SK-N-SH treated with all-trans-retinoic acid at 6 μM for 48 hours (cell line): ENCODE data around the gene NAT14.

Experiments
- ATAC-seq: fragments of 200-7000 bp; cut with Tn5 transposase; 3 replicates; pipeline ENCODE4 v1.9.1; 2020; ENCODE audit warnings: mild to moderate bottlenecking, moderate library complexity
- ESRRG ChIP-seq: fragments of 250-450 bp; sonication (Bioruptor Pico); IDR thresholded peaks from 2 replicates; pipeline ENCODE4 v1.6.1; 2021; ENCODE audit warnings: mild to moderate bottlenecking
- GLIS3 ChIP-seq: fragments of 250-450 bp; sonication (Bioruptor Pico); IDR thresholded peaks from 2 replicates; pipeline ENCODE4 v1.5.0; 2020; ENCODE audit warnings: mild to moderate bottlenecking, moderate library complexity
- ISL1 ChIP-seq: fragments of 250-450 bp; sonication (Bioruptor Pico); IDR thresholded peaks from 2 replicates; pipeline ENCODE4 v2.1.2; 2022; ENCODE audit warnings: mild to moderate bottlenecking, moderate library complexity
- OSR1 ChIP-seq: fragments of 250-450 bp; sonication (Bioruptor Pico); IDR thresholded peaks from 2 replicates; pipeline ENCODE4 v1.8.0; 2022; ENCODE audit warnings: moderate library complexity, mild to moderate bottlenecking, inconsistent platforms
- PATZ1 ChIP-seq: fragments of 250-450 bp; sonication (Bioruptor Pico); IDR thresholded peaks from 2 replicates; pipeline ENCODE4 v1.8.0; 2020; ENCODE audit warnings: mild to moderate bottlenecking, moderate library complexity, borderline replicate concordance
- PPARA ChIP-seq: fragments of 250-450 bp; sonication (Bioruptor Pico); IDR thresholded peaks from 2 replicates; pipeline ENCODE4 v1.5.0; 2020; ENCODE audit warnings: mild to moderate bottlenecking, borderline replicate concordance
- RARB ChIP-seq: fragments of 250-450 bp; sonication (Bioruptor Pico); IDR thresholded peaks from 2 replicates; pipeline ENCODE4 v1.8.0; 2021; ENCODE audit warnings: mild to moderate bottlenecking, moderate library complexity
- SNAI2 ChIP-seq: fragments of 250-450 bp; sonication (Bioruptor Pico); IDR thresholded peaks from 2 replicates; pipeline ENCODE4 v1.5.0; 2020; ENCODE audit warnings: mild to moderate bottlenecking, moderate library complexity
- TCF4 ChIP-seq: fragments of 250-450 bp; sonication (Bioruptor Pico); IDR thresholded peaks from 2 replicates; pipeline ENCODE4 v1.8.0; 2021; ENCODE audit warnings: mild to moderate bottlenecking, moderate library complexity, borderline replicate concordance
- ZC3H10 ChIP-seq: fragments of 250-450 bp; sonication (Bioruptor Pico); IDR thresholded peaks from 2 replicates; pipeline ENCODE4 v1.5.1; 2021; ENCODE audit warnings: mild to moderate bottlenecking, moderate library complexity
- ZFP3 ChIP-seq: fragments of 250-450 bp; sonication (Bioruptor Pico); IDR thresholded peaks from 2 replicates; pipeline ENCODE4 v1.5.0; 2020; ENCODE audit warnings: mild to moderate bottlenecking, moderate library complexity
- ZFP30 ChIP-seq: fragments of 450-650 bp; formaldehyde crosslinking; IDR thresholded peaks from 2 replicates; pipeline ENCODE4 v1.5.0; 2022; ENCODE audit warnings: mild to moderate bottlenecking, moderate library complexity
- ZNF565 ChIP-seq: fragments of 450-650 bp; formaldehyde crosslinking; conservative IDR thresholded peaks from 2 replicates; pipeline ENCODE4 v1.5.0; 2020; ENCODE audit warnings: low read depth, mild to moderate bottlenecking, moderate library complexity
- ZNF8 ChIP-seq: fragments of 450-650 bp; formaldehyde crosslinking; IDR thresholded peaks from 2 replicates; pipeline ENCODE4 v1.5.0; 2020; ENCODE audit warnings: mild to moderate bottlenecking, moderate library complexity
- TF ChIP-seq, protein P1 (sequence below): fragments of 250-450 bp; sonication (Bioruptor Pico); IDR thresholded peaks from 2 replicates; pipeline ENCODE4 v1.5.0; 2020; ENCODE audit warnings: mild to moderate bottlenecking, moderate library complexity
- TF ChIP-seq, protein P2 (sequence below): fragments of 250-450 bp; sonication (Bioruptor Pico); IDR thresholded peaks from 2 replicates; pipeline ENCODE4 v1.5.1; 2020; ENCODE audit warnings: low read depth, mild to moderate bottlenecking, moderate library complexity
- TF ChIP-seq, protein P3 (sequence below): fragments of 250-450 bp; sonication (Bioruptor Pico); IDR thresholded peaks from 2 replicates; pipeline ENCODE4 v1.8.0; 2021; ENCODE audit warnings: low read depth, mild to moderate bottlenecking, moderate library complexity, borderline replicate concordance

The NAT14 gene

GRCh38 chr19:55456347-55456746 lies 28.6 kb upstream of the NAT14 start (continued):
- TF ChIP-seq, protein P1, sequence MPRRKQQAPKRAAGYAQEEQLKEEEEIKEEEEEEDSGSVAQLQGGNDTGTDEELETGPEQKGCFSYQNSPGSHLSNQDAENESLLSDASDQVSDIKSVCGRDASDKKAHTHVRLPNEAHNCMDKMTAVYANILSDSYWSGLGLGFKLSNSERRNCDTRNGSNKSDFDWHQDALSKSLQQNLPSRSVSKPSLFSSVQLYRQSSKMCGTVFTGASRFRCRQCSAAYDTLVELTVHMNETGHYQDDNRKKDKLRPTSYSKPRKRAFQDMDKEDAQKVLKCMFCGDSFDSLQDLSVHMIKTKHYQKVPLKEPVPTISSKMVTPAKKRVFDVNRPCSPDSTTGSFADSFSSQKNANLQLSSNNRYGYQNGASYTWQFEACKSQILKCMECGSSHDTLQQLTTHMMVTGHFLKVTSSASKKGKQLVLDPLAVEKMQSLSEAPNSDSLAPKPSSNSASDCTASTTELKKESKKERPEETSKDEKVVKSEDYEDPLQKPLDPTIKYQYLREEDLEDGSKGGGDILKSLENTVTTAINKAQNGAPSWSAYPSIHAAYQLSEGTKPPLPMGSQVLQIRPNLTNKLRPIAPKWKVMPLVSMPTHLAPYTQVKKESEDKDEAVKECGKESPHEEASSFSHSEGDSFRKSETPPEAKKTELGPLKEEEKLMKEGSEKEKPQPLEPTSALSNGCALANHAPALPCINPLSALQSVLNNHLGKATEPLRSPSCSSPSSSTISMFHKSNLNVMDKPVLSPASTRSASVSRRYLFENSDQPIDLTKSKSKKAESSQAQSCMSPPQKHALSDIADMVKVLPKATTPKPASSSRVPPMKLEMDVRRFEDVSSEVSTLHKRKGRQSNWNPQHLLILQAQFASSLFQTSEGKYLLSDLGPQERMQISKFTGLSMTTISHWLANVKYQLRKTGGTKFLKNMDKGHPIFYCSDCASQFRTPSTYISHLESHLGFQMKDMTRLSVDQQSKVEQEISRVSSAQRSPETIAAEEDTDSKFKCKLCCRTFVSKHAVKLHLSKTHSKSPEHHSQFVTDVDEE (CRISPR knock-in tag), result no peak
- TF ChIP-seq GLIS3 (CRISPR knock-in tag), result no peak

DNA sequence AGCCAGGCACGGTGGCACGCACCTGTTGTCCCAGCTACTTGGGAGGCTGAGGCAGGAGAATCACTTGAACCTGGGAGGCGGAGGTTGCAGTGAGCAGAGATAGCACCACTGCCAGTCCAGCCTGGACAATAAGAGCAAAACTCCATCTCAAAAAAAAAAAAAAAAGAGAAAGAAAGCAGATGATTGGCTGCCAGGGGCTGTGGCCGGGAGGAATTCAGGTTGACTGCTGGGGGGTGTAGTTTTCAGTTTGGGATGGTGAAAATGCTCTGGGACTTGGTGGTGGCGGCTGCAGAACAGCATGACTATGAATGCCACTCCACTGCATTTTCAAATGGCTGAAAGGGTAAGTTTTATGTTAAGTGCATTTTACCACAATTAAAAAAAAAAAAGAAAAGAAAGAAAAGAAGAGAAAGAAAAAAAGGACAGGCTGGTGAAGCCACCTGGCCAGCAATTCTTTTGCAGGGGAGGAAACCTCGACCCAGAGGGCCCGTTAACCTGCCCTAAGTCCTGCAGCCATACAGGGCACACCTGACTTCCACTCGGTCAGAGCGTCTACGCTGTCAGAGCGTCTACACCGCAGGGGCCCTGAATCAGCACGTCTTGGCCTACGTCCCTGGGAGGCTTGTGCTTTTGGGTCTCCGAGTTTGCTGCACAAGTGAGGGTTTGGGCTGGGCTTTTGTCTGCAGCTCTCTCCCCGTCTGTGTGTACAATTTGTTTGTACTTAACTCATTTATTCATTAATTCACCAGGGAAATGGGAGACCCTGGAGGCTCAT lies 27.1 kb upstream of the NAT14 start:
- ATAC-seq, result no peak
- no peak for TF ChIP-seq ISL1 (CRISPR knock-in tag)
- TF ChIP-seq ZC3H10 (CRISPR knock-in tag), result no peak

GRCh38 chr19:55459551-55459949 lies 25.4 kb upstream of the NAT14 start:
- no peak for ATAC-seq
- no peak for TF ChIP-seq RARB
- no peak for TF ChIP-seq PATZ1 (CRISPR knock-in tag)
- TF ChIP-seq, protein P2, sequence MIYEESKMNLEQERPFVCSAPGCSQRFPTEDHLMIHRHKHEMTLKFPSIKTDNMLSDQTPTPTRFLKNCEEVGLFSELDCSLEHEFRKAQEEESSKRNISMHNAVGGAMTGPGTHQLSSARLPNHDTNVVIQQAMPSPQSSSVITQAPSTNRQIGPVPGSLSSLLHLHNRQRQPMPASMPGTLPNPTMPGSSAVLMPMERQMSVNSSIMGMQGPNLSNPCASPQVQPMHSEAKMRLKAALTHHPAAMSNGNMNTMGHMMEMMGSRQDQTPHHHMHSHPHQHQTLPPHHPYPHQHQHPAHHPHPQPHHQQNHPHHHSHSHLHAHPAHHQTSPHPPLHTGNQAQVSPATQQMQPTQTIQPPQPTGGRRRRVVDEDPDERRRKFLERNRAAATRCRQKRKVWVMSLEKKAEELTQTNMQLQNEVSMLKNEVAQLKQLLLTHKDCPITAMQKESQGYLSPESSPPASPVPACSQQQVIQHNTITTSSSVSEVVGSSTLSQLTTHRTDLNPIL (CRISPR knock-in tag), result no peak
- TF ChIP-seq ISL1 (CRISPR knock-in tag), result no peak
- no peak for TF ChIP-seq PPARA (CRISPR knock-in tag)
- TF ChIP-seq ESRRG, result no peak
- TF ChIP-seq ZFP3 (CRISPR knock-in tag), result no peak
- TF ChIP-seq ZNF8 (CRISPR knock-in tag), result no peak
- no peak for TF ChIP-seq ZNF565 (CRISPR knock-in tag)
- TF ChIP-seq SNAI2 (CRISPR knock-in tag), result no peak
- no peak for TF ChIP-seq ZFP30 (CRISPR knock-in tag)
- no peak for TF ChIP-seq ZC3H10 (CRISPR knock-in tag)
- TF ChIP-seq, all 23 proteins: peak for 0

DNA sequence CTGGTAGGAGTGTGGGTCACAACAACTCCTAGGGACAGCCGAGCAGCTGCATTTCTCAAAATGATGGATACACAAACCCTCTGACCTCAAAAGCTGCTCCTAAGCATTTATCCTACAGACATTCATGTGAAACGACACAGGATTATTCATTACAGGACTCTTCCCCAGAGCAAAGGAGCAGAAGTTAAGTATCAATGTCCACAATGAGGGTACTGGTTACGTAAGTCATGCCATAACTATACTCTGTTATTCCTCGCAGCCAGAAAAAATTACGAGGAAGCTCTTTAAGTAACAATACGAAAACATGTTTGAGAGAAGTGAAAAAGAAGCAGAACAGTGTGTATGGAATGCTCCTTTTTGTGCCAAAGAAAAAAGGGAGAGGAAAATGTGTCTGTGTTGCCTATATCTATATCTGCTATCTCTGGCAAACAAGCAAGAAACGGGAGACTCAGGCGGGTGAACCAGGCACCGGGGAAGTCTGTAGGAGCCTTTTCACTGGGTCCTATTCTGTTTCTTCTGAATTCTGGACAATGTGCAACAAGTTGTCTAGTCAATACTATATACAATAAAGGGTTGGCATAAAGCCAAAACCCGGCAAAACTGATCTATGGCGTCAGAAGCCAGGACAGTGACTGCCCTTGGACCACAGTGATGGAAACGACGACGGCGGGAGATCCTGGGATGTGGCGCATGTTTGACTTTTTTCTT lies 24.9 kb upstream of the NAT14 start:
- ATAC-seq, result peak; percentile 2; the same call in 1 of the 3 replicates
- TF ChIP-seq, protein P3, sequence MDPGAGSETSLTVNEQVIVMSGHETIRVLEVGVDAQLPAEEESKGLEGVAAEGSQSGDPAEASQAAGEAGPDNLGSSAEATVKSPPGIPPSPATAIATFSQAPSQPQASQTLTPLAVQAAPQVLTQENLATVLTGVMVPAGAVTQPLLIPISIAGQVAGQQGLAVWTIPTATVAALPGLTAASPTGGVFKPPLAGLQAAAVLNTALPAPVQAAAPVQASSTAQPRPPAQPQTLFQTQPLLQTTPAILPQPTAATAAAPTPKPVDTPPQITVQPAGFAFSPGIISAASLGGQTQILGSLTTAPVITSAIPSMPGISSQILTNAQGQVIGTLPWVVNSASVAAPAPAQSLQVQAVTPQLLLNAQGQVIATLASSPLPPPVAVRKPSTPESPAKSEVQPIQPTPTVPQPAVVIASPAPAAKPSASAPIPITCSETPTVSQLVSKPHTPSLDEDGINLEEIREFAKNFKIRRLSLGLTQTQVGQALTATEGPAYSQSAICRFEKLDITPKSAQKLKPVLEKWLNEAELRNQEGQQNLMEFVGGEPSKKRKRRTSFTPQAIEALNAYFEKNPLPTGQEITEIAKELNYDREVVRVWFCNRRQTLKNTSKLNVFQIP (CRISPR knock-in tag), result no peak

- peak; percentile 73 for ATAC-seq
- no peak for TF ChIP-seq RARB
- TF ChIP-seq ESRRG, result no peak
- TF ChIP-seq SNAI2 (CRISPR knock-in tag), result no peak
- TF ChIP-seq PATZ1 (CRISPR knock-in tag), result no peak
- TF ChIP-seq, protein P3 (CRISPR knock-in tag), result no peak
- no peak for TF ChIP-seq ZNF8 (CRISPR knock-in tag)
- TF ChIP-seq, protein P2 (CRISPR knock-in tag), result no peak
- TF ChIP-seq GLIS3 (CRISPR knock-in tag), result no peak
- TF ChIP-seq PPARA (CRISPR knock-in tag), result no peak
- TF ChIP-seq TCF4 (CRISPR knock-in tag), result no peak
- TF ChIP-seq ZFP30 (CRISPR knock-in tag), result no peak
- no peak for TF ChIP-seq ISL1 (CRISPR knock-in tag)
- TF ChIP-seq OSR1, result no peak
These were observed 24.2 kb upstream of the NAT14 start for GRCh38 chr19:55460670-55461258.
